Ramos (cell line): ENCODE measurements around the gene TBCCD1.
"Not testable (repeated sequence)": the region's sequence is repeated elsewhere in the genome, so short reads cannot be mapped to it uniquely, and the experiment has no call there.

Experiments used
- in situ Hi-C: fragments of 300-500 bp; cut with MboI; formaldehyde crosslinking; loops from one replicate; pipeline ENCODE4 v1.14.3; 2022; ENCODE audit warnings: low sequenced_read_pairs; ENCODE audit not compliant: unreplicated experiment

The TBCCD1 gene

GRCh38 chr3:186569361-186569760, 2.2 kb upstream of the TBCCD1 start:
- in situ Hi-C loops = not testable (repeated sequence)

GRCh38 chr3:186566772-186567071, 417 bp downstream of the TBCCD1 start:
- in situ Hi-C loops = no loop called here

- in situ Hi-C loops = no loop called here
Measured at GRCh38 chr3:186564586-186564985, 2.6 kb downstream of the TBCCD1 start.

- in situ Hi-C loops = no loop called here
Measured at GRCh38 chr3:186552408-186553031, 14.6 kb downstream of the TBCCD1 start.

- in situ Hi-C loops = no loop called here
Measured at GRCh38 chr3:186551387-186551786, 15.8 kb downstream of the TBCCD1 start.

GRCh38 chr3:186549497-186549896, 17.6 kb downstream of the TBCCD1 start:
- in situ Hi-C loops = no loop called here

GRCh38 chr3:186544281-186544680, 22.9 kb downstream of the TBCCD1 start, which contains the start of gene CRYGS:
CRYGS (minus strand) TSS chr3:186544380; CDS start chr3:186544326, 54 bp downstream.
- in situ Hi-C loops = no loop called here

- in situ Hi-C loops = no loop called here
Measured at GRCh38 chr3:186540835-186541226, 26.3 kb downstream of the TBCCD1 start.

- in situ Hi-C loops = no loop called here
Measured at GRCh38 chr3:186540221-186540834, 26.8 kb downstream of the TBCCD1 start.

- in situ Hi-C loops = loop anchor here (5.0 kb wide), 2 partner anchors 276 to 556 kb away; no protein-coding TSS in a partner anchor
Measured at GRCh38 chr3:186538779-186539178, 28.4 kb downstream of the TBCCD1 start.

GRCh38 chr3:186536883-186537844, 30.0 kb downstream of the TBCCD1 start:
- in situ Hi-C loops = loop anchor here (5.0 kb wide), 2 partner anchors 275 to 555 kb away; no protein-coding TSS in a partner anchor

- in situ Hi-C loops = no loop called here
Measured at GRCh38 chr3:186534113-186534669, 32.9 kb downstream of the TBCCD1 start.

GRCh38 chr3:186532598-186533072, 34.5 kb downstream of the TBCCD1 start:
- in situ Hi-C loops = no loop called here

- in situ Hi-C loops = not testable (repeated sequence)
Measured at GRCh38 chr3:186531694-186532093, 35.4 kb downstream of the TBCCD1 start.

GRCh38 chr3:186530415-186530814, 36.7 kb downstream of the TBCCD1 start:
- in situ Hi-C loops = no loop called here

GRCh38 chr3:186529201-186529999, 37.7 kb downstream of the TBCCD1 start:
- in situ Hi-C loops = no loop called here

- in situ Hi-C loops = no loop called here
Measured at GRCh38 chr3:186526256-186526606, 40.9 kb downstream of the TBCCD1 start.

- in situ Hi-C loops = no loop called here
Measured at GRCh38 chr3:186525369-186526255, 41.5 kb downstream of the TBCCD1 start.

- in situ Hi-C loops = no loop called here
Measured at GRCh38 chr3:186524616-186525015, 42.5 kb downstream of the TBCCD1 start.
